Chondrocyte (in vitro differentiated cells): ENCODE data around the gene CAMKMT. TPM values are rescaled to one million over a fixed set of nuclear protein-coding genes. Genes with fewer than 3 reads are reported as not detected.

Experiments
- DNase-seq: peaks from one replicate; pipeline ENCODE4 v3.0.0; 2021; ENCODE audit warnings: mixed read lengths, low spot score
- H3K27ac Mint-ChIP-seq: one replicate; pipeline ENCODE4 v1.8.0; 2021; ENCODE audit warnings: mild to moderate bottlenecking, moderate library complexity, mixed read lengths; ENCODE audit not compliant: unreplicated experiment
- H3K27me3 Mint-ChIP-seq: 2 replicates; pipeline ENCODE4 v1.8.0; 2021; ENCODE audit warnings: low read depth, mixed read lengths
- H3K36me3 Mint-ChIP-seq: 2 replicates; pipeline ENCODE4 v1.8.0; 2021; ENCODE audit warnings: low read depth, mixed read lengths
- H3K4me1 Mint-ChIP-seq: 2 replicates; pipeline ENCODE4 v1.8.0; 2021; ENCODE audit warnings: low read depth, mild to moderate bottlenecking, mixed read lengths
- H3K4me3 Mint-ChIP-seq: one replicate; pipeline ENCODE4 v1.8.0; 2021; ENCODE audit warnings: mild to moderate bottlenecking, moderate library complexity, mixed read lengths; ENCODE audit not compliant: unreplicated experiment
- H3K9me3 Mint-ChIP-seq: 2 replicates; pipeline ENCODE4 v1.8.0; 2021; ENCODE audit warnings: low read depth, mixed read lengths
- total RNA-seq: library from RNA; stranded (reverse); gene quantifications from 3 replicates; pipeline ENCODE4 v1.2.1, GENCODE V29; 2021
- TF ChIP-seq, protein P1 (sequence below): fragments of 200-600 bp; sonication (generic); IDR thresholded peaks from 2 replicates; pipeline ENCODE4 v1.5.0; 2021; ENCODE audit warnings: antibody characterized with exemption, mild to moderate bottlenecking, moderate library complexity

The CAMKMT gene
- total RNA-seq, 1 donor from 2014 or later: 6.5 TPM

DNA sequence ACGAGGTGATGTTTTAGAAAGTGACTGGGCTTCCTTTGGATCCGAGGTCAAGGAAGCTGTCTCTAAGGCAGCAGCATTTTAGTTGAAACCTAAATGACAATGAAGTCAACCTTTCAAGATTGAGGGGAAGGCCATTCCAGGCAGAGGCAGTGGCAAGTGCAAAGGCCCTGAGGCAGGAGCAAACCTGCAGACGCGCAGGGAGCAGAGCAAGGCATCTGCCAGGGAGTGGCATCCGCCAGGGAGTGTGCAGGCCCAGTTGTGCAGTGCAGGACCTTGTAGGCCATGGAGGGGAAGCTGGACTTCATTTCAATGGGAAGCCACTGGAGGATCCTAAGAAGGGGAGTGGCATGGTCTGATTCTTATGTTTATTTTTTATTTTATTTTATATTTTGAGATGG is 425.1 kb downstream of the CAMKMT start:
- Mint-ChIP-seq H3K4me3 (no peak overlapping the region), H3K4me1 (no peaks in the 10 kb centered on the region), H3K27ac (no peak overlapping the region), H3K9me3 (peaks cover 7% of the 10 kb centered on the region), H3K27me3 (peaks cover 20% of the 10 kb centered on the region), H3K36me3 (no peaks in the 10 kb centered on the region)
- TF ChIP-seq, protein P1, sequence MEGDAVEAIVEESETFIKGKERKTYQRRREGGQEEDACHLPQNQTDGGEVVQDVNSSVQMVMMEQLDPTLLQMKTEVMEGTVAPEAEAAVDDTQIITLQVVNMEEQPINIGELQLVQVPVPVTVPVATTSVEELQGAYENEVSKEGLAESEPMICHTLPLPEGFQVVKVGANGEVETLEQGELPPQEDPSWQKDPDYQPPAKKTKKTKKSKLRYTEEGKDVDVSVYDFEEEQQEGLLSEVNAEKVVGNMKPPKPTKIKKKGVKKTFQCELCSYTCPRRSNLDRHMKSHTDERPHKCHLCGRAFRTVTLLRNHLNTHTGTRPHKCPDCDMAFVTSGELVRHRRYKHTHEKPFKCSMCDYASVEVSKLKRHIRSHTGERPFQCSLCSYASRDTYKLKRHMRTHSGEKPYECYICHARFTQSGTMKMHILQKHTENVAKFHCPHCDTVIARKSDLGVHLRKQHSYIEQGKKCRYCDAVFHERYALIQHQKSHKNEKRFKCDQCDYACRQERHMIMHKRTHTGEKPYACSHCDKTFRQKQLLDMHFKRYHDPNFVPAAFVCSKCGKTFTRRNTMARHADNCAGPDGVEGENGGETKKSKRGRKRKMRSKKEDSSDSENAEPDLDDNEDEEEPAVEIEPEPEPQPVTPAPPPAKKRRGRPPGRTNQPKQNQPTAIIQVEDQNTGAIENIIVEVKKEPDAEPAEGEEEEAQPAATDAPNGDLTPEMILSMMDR: no peak
- DNase-seq: no peak

DNA sequence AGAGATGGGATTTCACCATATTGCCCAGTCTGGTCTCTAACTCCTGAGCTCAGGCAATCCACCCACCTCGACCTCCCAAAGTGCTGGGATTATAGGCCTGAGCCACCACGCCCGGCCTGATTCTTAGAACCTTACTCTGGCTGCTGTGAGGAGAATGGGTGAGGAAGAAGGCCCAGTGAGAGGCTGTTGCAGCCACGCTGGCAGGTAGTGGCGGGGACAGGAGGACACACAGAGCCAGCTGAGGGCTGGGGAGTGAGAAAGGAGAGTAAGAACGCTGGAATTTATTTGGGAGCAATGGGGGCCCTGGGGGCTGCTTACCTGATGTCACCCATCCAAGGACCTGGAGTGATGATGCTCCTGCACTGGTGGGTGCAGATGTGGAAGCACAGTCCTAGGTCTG is 425.9 kb downstream of the CAMKMT start:
- H3K4me1 Mint-ChIP-seq: no peaks in the 10 kb centered on the region

GRCh38 chr2:44789446-44789845 is 427.7 kb downstream of the CAMKMT start:
- no peaks in the 10 kb centered on the region for H3K4me1 Mint-ChIP-seq
- TF ChIP-seq, protein P1: no peak
- H3K27ac Mint-ChIP-seq: no peak overlapping the region
- H3K27me3 Mint-ChIP-seq: peaks cover 34% of the 10 kb centered on the region
- no peak overlapping the region for H3K4me3 Mint-ChIP-seq
- H3K9me3 Mint-ChIP-seq: no peaks in the 10 kb centered on the region
- no peak for DNase-seq
- H3K36me3 Mint-ChIP-seq: peaks cover 2% of the 10 kb centered on the region

More for the DNA sequence above, 425.9 kb downstream of the CAMKMT start:
- Mint-ChIP-seq H3K9me3 (peaks cover 2% of the 10 kb centered on the region), H3K27me3 (peaks cover 28% of the 10 kb centered on the region), H3K4me3 (no peak overlapping the region), H3K36me3 (no peaks in the 10 kb centered on the region), H3K27ac (no peak overlapping the region)
- DNase-seq: no peak
- TF ChIP-seq, protein P1: no peak

- H3K9me3 Mint-ChIP-seq: no peaks in the 10 kb centered on the region
- H3K27ac Mint-ChIP-seq: no peak overlapping the region
- peaks cover 37% of the 10 kb centered on the region for H3K27me3 Mint-ChIP-seq
- peaks cover 2% of the 10 kb centered on the region for H3K36me3 Mint-ChIP-seq
- no peak for DNase-seq
- TF ChIP-seq, protein P1: no peak
- no peak overlapping the region for H3K4me3 Mint-ChIP-seq
- H3K4me1 Mint-ChIP-seq: no peaks in the 10 kb centered on the region
These were observed 428.4 kb downstream of the CAMKMT start for GRCh38 chr2:44789971-44790721.

- Mint-ChIP-seq H3K36me3 (peaks cover 2% of the 10 kb centered on the region), H3K4me1 (no peaks in the 10 kb centered on the region)
- no peak for DNase-seq
These were observed 431.6 kb downstream of the CAMKMT start for GRCh38 chr2:44793322-44793870.

More at GRCh38 chr2:44793322-44793870, 431.6 kb downstream of the CAMKMT start:
- H3K27me3 Mint-ChIP-seq: peaks cover 49% of the 10 kb centered on the region
- TF ChIP-seq, protein P1: no peak
- no peak overlapping the region for H3K4me3 Mint-ChIP-seq
- no peak overlapping the region for H3K27ac Mint-ChIP-seq
- no peaks in the 10 kb centered on the region for H3K9me3 Mint-ChIP-seq
